K562 (cell line): ENCODE data around the gene ITGAL. TPM values are rescaled to one million over a fixed set of nuclear protein-coding genes. Genes with fewer than 3 reads are reported as not detected.

Source experiments
- ATAC-seq: fragments of 200-7000 bp; cut with Tn5 transposase; 3 replicates; pipeline ENCODE4 v1.9.1; 2020; ENCODE audit warnings: moderate library complexity
- BruUV-seq: library from RNA; stranded (reverse); fragments of 400-500 nt; replicated peaks from 2 replicates; lab custom pipeline; 2021; lab: Mats Ljungman, UMichigan
- CTCF ChIA-PET: fragments of 300-600 bp; formaldehyde crosslinking; extraction: SDS; loops from one replicate; lab custom pipeline; 2021; ENCODE audit warnings: low intra/inter-chr PET ratio; lab: Yijun Ruan, JAX
- POLR2A ChIA-PET: fragments of 300-600, 350-650 bp; sonication (Branson Sonifier 250); formaldehyde crosslinking; extraction: SDS; loops from one replicate; lab custom pipeline; 2021; ENCODE audit warnings: antibody characterized with exemption, inconsistent platforms; lab: Yijun Ruan, JAX
- DNase-seq, 4 experiments: peaks; one replicate each; pipeline versions ENCODE4 v3.0.0 to v3.0.0-alpha.2; 2011 to 2018; ENCODE audit warnings: low spot score in 3 of 4, mixed read lengths in 3 of 4; ENCODE audit errors: extremely low read depth in 1 of 4
- FAIRE-seq: peaks from 2 replicates; lab custom pipeline; 2011; peaks lifted over from hg19 to GRCh38; lab: Jason Lieb, UNC
- H2AFZ ChIP-seq: 2 replicates; pipeline ENCODE4 v1.6.0; 2011; ENCODE audit warnings: low read depth, low read length, control low read depth, inconsistent platforms
- H3K27ac ChIP-seq: fragments of 200-600 bp; 3 replicates; pipeline ENCODE4 v1.8.0; 2011; ENCODE audit warnings: low read depth, mild to moderate bottlenecking, control low read depth, inconsistent platforms, low read length, moderate library complexity, mixed read lengths; ENCODE audit errors: extremely low read depth
- H3K27me3 ChIP-seq, 2 experiments: fragments of 300-600 bp in 1 of 2; 2 replicates in 1 of 2; 3 replicates in 1 of 2; pipeline versions ENCODE4 v1.6.0 to v1.8.0; 2011; ENCODE audit warnings: inconsistent platforms in 2 of 2, low read length in 2 of 2, mild to moderate bottlenecking in 1 of 2, mixed read lengths in 1 of 2, moderate library complexity in 1 of 2; ENCODE audit not compliant: control insufficient read depth in 2 of 2, insufficient read depth in 2 of 2
- H3K36me3 ChIP-seq: fragments of 300-600 bp; 3 replicates; pipeline ENCODE4 v1.8.0; 2011; ENCODE audit warnings: mild to moderate bottlenecking, low read length, inconsistent platforms; ENCODE audit not compliant: control insufficient read depth, insufficient read depth
- H3K4me1 ChIP-seq, 2 experiments: fragments of 200-600 bp in 1 of 2; replicated peaks in 1 of 2; 2 replicates in 1 of 2; 3 replicates in 1 of 2; pipeline versions ENCODE4 v1.5.1 to v1.8.0; 2011; ENCODE audit warnings: inconsistent platforms in 2 of 2, low read length in 2 of 2, mild to moderate bottlenecking in 1 of 2, mixed read lengths in 1 of 2, moderate library complexity in 1 of 2; ENCODE audit not compliant: control insufficient read depth in 2 of 2, insufficient read depth in 2 of 2
- H3K4me2 ChIP-seq: 2 replicates; pipeline ENCODE4 v1.6.1; 2011; ENCODE audit warnings: low read length, control low read depth, inconsistent platforms, mixed read lengths; ENCODE audit not compliant: insufficient read depth
- H3K4me3 ChIP-seq: fragments of 200-600 bp; sonication (generic), shearing (Covaris generic); 2 replicates; pipeline ENCODE4 v1.5.1; 2016; ENCODE audit warnings: control low read depth, inconsistent platforms
- H3K79me2 ChIP-seq: fragments of 200-600 bp; 3 replicates; pipeline ENCODE4 v1.8.0; 2011; ENCODE audit warnings: low read length, inconsistent platforms; ENCODE audit not compliant: control insufficient read depth, insufficient read depth
- H3K9ac ChIP-seq, 2 experiments: 2 replicates each; pipeline versions ENCODE4 v1.6.0 to v1.6.1; 2011; ENCODE audit warnings: low read depth in 2 of 2, low read length in 2 of 2, control low read depth in 1 of 2, inconsistent platforms in 1 of 2, mild to moderate bottlenecking in 1 of 2, mixed read lengths in 1 of 2; ENCODE audit not compliant: insufficient read depth in 1 of 2
- H3K9me1 ChIP-seq: one replicate; pipeline ENCODE4 v1.6.0; 2011; ENCODE audit warnings: inconsistent platforms, mild to moderate bottlenecking, low read length, moderate library complexity; ENCODE audit not compliant: control insufficient read depth, insufficient read depth
- H3K9me3 ChIP-seq: replicated peaks from 2 replicates; pipeline ENCODE4 v1.5.1; 2011; ENCODE audit warnings: low read depth, low read length, inconsistent platforms; ENCODE audit not compliant: control insufficient read depth, insufficient read depth
- H4K20me1 ChIP-seq: replicated peaks from 2 replicates; pipeline ENCODE4 v1.6.1; 2011; ENCODE audit warnings: low read length, inconsistent platforms, mixed read lengths; ENCODE audit not compliant: control insufficient read depth, insufficient read depth
- CREBBP ChIP-seq: IDR thresholded peaks from one replicate; pipeline ENCODE4 v1.6.1; 2012; ENCODE audit warnings: low read depth, mild to moderate bottlenecking, control low read depth, inconsistent platforms, low read length
- DDX20 ChIP-seq: fragments of 450-650 bp; IDR thresholded peaks from 2 replicates; pipeline ENCODE4 v1.6.1; 2016; ENCODE audit warnings: missing genetic modification characterization, low read depth, mild to moderate bottlenecking, missing compliant biosample characterization, moderate library complexity
- FOXA3 ChIP-seq, 2 experiments: fragments of 450-650 bp in 1 of 2; sonication (generic) in 1 of 2; formaldehyde crosslinking; IDR thresholded peaks in 1 of 2; conservative IDR thresholded peaks in 1 of 2; 2 replicates each; pipeline versions ENCODE4 v1.4.0 to v1.8.0; 2020 to 2022; ENCODE audit warnings: mild to moderate bottlenecking in 2 of 2, missing genetic modification reagents in 1 of 2
- GTF2F1 ChIP-seq: IDR thresholded peaks from 2 replicates; pipeline ENCODE4 v1.6.1; 2011; ENCODE audit warnings: low read depth, low read length, improper control_type of control experiment
- NFE2L1 ChIP-seq: fragments of 450-650 bp; IDR thresholded peaks from 2 replicates; pipeline ENCODE4 v1.6.1; 2016; ENCODE audit warnings: missing genetic modification characterization, low read depth, mild to moderate bottlenecking, missing compliant biosample characterization, moderate library complexity, borderline replicate concordance
- PHF20 ChIP-seq: fragments of 450-650 bp; IDR thresholded peaks from 2 replicates; pipeline ENCODE4 v1.6.1; 2018; ENCODE audit not compliant: partially characterized antibody
- RCOR1 ChIP-seq, 2 experiments: IDR thresholded peaks; 2 replicates each; pipeline ENCODE4 v1.6.1; 2012; ENCODE audit warnings: low read depth in 2 of 2, low read length in 2 of 2, borderline replicate concordance in 1 of 2, improper control_type of control experiment in 1 of 2
- RFX1 ChIP-seq: fragments of 450-650 bp; IDR thresholded peaks from 2 replicates; pipeline ENCODE4 v1.6.1; 2016; ENCODE audit warnings: mild to moderate bottlenecking, moderate library complexity
- RHOXF2B ChIP-seq: fragments of 250-450 bp; sonication (Bioruptor Pico); conservative IDR thresholded peaks from 2 replicates; pipeline ENCODE4 v1.5.1; 2021
- RREB1 ChIP-seq: fragments of 250-450 bp; sonication (Bioruptor Pico); IDR thresholded peaks from 2 replicates; pipeline ENCODE4 v1.4.0; 2020
- XRCC4 ChIP-seq: IDR thresholded peaks from one replicate; pipeline ENCODE4 v1.6.1; 2011; ENCODE audit not compliant: insufficient read depth, insufficient read length; ENCODE audit errors: extremely low read depth
- WGBS: fragments of 100-300 bp; shearing (Covaris generic); methylation state at CpG from one replicate; pipeline ENCODE4 v1.1.6; 2016; ENCODE audit warnings: low coverage, mixed read lengths; ENCODE audit not compliant: insufficient coverage; ENCODE audit errors: missing lambda C conversion rate; 5-methylcytosine and 5-hydroxymethylcytosine counted together
- in situ Hi-C: fragments of 300-500 bp; cut with MboI; formaldehyde crosslinking; loops from 4 replicates; pipeline ENCODE4 v1.15.0; 2018; ENCODE audit warnings: inconsistent platforms, mixed read lengths
- intact Hi-C: fragments of 100-400 bp; cut with micrococcal nuclease; formaldehyde crosslinking; loops from 2 replicates; pipeline ENCODE4 v1.14.2; 2022
- polyA plus RNA-seq, 8 experiments: library from polyadenylated mRNA; depleted of rRNA in 4 of 8; stranded (reverse) in 5 of 8; unstranded in 3 of 8; fragments of >200 nt; fragmentation: Nextera tagmentation in 2 of 8; fragmentation: Illumina TruSeq in 1 of 8; extraction: Ambion mirVana in 2 of 8; extraction: Trizol in 1 of 8; gene quantifications; 2 replicates each; pipeline versions ENCODE4 v1.2.1 to v1.2.3, GENCODE V29; 2011 to 2014; ENCODE audit warnings: inconsistent platforms in 1 of 8, missing spikeins in 1 of 8
- total RNA-seq, 7 experiments: library from RNA; depleted of rRNA in 6 of 7; stranded (reverse); fragments of >200 nt in 6 of 7; fragmentation: Illumina TruSeq in 2 of 7; extraction: Trizol in 2 of 7; gene quantifications; 2 replicates each; pipeline versions ENCODE4 v1.2.1 to v1.2.3, GENCODE V29; 2011 to 2021; ENCODE audit warnings: low replicate concordance in 1 of 7

The ITGAL gene
- total and polyA plus RNA-seq, 9 of the 15 experiments (the other 6 are each of a cell fraction or from before 2014, with no cell fraction given), result 0.01 to 0.53 TPM; not detected in 7

- no peak overlapping the region for H3K4me3 ChIP-seq
- peaks cover 13 to 30% of the 10 kb centered on the region in 2 experiments for H3K4me1 ChIP-seq
- no peaks in the 10 kb centered on the region for H3K9me3 ChIP-seq
- FAIRE-seq, result no peak
- peak in 1 of 4 experiments; percentile 19 for DNase-seq
- no peaks in the 10 kb centered on the region for H3K36me3 ChIP-seq
- ChIA-PET POLR2A (interaction anchor here (1.3 kb wide), 1 partner anchor 11 kb away, joined by 3 read pairs; the partner anchor contains the start of gene ZNF764), CTCF (no interaction called here)
- no peak overlapping the region for H2AFZ ChIP-seq
- no peaks in the 10 kb centered on the region for H3K27me3 ChIP-seq
- no peaks in the 10 kb centered on the region for H4K20me1 ChIP-seq
- no peak overlapping the region for H3K9ac ChIP-seq
- no peak for ATAC-seq
- H3K27ac ChIP-seq, result no peak overlapping the region
- H3K79me2 ChIP-seq, result peaks cover 23% of the 10 kb centered on the region
- WGBS, result 95% methylated on average over 3 of the region's 3 CpGs
- intact Hi-C loops (no loop called here), in situ Hi-C loops (no loop called here)
- H3K9me1 ChIP-seq, result no peaks in the 10 kb centered on the region
- no peak overlapping the region for H3K4me2 ChIP-seq
- no TSS peak for BruUV-seq
- no peak for TF ChIP-seq XRCC4
- no peak for TF ChIP-seq GTF2F1
- TF ChIP-seq PHF20, result no peak
- TF ChIP-seq RCOR1 (IDR thresholded peaks at IDR 0.05; ENCODE audit: borderline replicate concordance in 1 of 2, low read depth in 2 of 2, low read length in 2 of 2), result no peak
- no peak for TF ChIP-seq RREB1 (CRISPR knock-in tag)
- no peak for TF ChIP-seq RHOXF2B
- no peak for TF ChIP-seq NFE2L1 (tag)
- no peak for TF ChIP-seq FOXA3 (CRISPR knock-in tag; conservative IDR thresholded peaks at IDR 0.05 in 1 of 2, IDR thresholded peaks at IDR 0.05 in 1 of 2)
- TF ChIP-seq DDX20 (tag), result no peak
- TF ChIP-seq CREBBP, result no peak
- TF ChIP-seq RFX1, result no peak
Observed at GRCh38 chr16:30569281-30569680, 96.7 kb downstream of the ITGAL start.
